H1 (cell line): ENCODE results near the gene PRR29. TPM values are rescaled to one million over a fixed set of nuclear protein-coding genes. Genes with fewer than 3 reads are reported as not detected.

Experiments used
- CTBP2 ChIP-seq: IDR thresholded peaks from 2 replicates; pipeline ENCODE4 v1.7.0; 2011; ENCODE audit warnings: borderline replicate concordance, mild to moderate bottlenecking, moderate library complexity, mixed read lengths, low read length; ENCODE audit not compliant: insufficient read depth, insufficient read length
- KDM4A ChIP-seq: IDR thresholded peaks from one replicate; pipeline ENCODE4 v1.7.1; 2012; ENCODE audit warnings: low read depth, mild to moderate bottlenecking, moderate library complexity, low read length, inconsistent platforms; ENCODE audit not compliant: severe bottlenecking
- NRF1 ChIP-seq: IDR thresholded peaks from 2 replicates; pipeline ENCODE4 v1.6.1; 2011; ENCODE audit warnings: mild to moderate bottlenecking, low read depth, low read length, improper control_type of control experiment
- POLR2AphosphoS5 ChIP-seq: IDR thresholded peaks from 2 replicates; pipeline ENCODE4 v1.6.1; 2011; ENCODE audit warnings: low read depth, low read length
- RFX5 ChIP-seq: IDR thresholded peaks from 2 replicates; pipeline ENCODE4 v1.6.1; 2011; ENCODE audit warnings: low read depth, low read length, improper control_type of control experiment, borderline replicate concordance
- RNF2 ChIP-seq: fragments of 200-900, 300-1000 bp; sonication (generic); IDR thresholded peaks from 2 replicates; pipeline ENCODE4 v1.7.1; 2016; ENCODE audit warnings: borderline replicate concordance, low read depth, mild to moderate bottlenecking, antibody characterized with exemption, low read length; ENCODE audit not compliant: poor library complexity, severe bottlenecking; ENCODE audit errors: missing control alignments
- polyA plus RNA-seq, 7 experiments: library from polyadenylated mRNA; depleted of rRNA in 3 of 7; stranded (reverse) in 5 of 7; unstranded in 2 of 7; fragments of >200 nt in 5 of 7; fragments of 200-250 nt in 2 of 7; gene quantifications; 1 replicate in 5 of 7; 2 replicates in 1 of 7; 4 replicates in 1 of 7; pipeline versions ENCODE4 v1.2.1 to v1.2.3, GENCODE V29; 2011 to 2013; ENCODE audit warnings: missing spikeins in 2 of 7, mixed read lengths in 2 of 7
- total RNA-seq: library from RNA; stranded (reverse); fragmentation: NEBNext Ultra II Directional; extraction: Animal tissue kit (Norgen Biotek cat#: 25700); gene quantifications from 2 replicates; pipeline ENCODE4 v1.2.1, GENCODE V29; 2021

Gene PRR29
- total and polyA plus RNA-seq, 2 of the 8 experiments (the other 6 are each of a cell fraction or from before 2014, with no cell fraction given) = 0.67 to 0.83 TPM

DNA sequence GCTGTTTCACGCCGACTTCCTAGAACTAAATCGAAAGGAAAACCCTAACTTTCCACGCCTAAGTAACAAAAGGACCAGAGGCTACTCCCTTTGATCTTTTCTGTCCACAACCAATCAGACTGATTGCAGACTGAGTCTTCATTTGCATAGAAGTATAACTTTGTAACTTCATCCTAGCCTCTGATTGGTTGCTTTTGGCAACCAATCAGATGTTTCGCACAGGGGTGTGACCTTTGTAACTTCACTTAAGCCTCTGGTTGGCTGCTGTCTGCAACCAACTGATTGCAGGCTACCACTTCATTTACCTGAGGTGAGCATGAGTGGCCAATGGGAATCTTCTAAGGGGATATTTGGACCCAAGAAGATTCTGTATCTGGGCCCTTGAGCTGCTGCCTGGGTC is 39.7 kb downstream of the PRR29 start (continued):
- TF ChIP-seq RFX5 (no peak), NRF1 (no peak), POLR2AphosphoS5 (no peak), CTBP2 (no peak), RNF2 (no peak), KDM4A (no peak)
- TF ChIP-seq, all 59 proteins: peak for 0
